NCI-H2029 (cell line): ENCODE data around the gene EMC7.
"Not testable (repeated sequence)": the region's sequence is repeated elsewhere in the genome, so short reads cannot be mapped to it uniquely, and the experiment has no call there.

Experiments used
- DNase-seq: peaks from one replicate; lab custom pipeline; 2025; lab: John Stamatoyannopoulos, UW

EMC7 gene

GRCh38 chr15:34101366-34102174 lies at the start of gene EMC7, which contains the start of gene PGBD4:
EMC7 (minus strand) TSS chr15:34101862; CDS start chr15:34101839, 23 bp downstream.
PGBD4 (plus strand) TSS chr15:34102083; CDS start chr15:34102532, 449 bp downstream.
- DNase-seq: peak; percentile 83

GRCh38 chr15:34147371-34148140 lies 45.9 kb upstream of the EMC7 start:
- DNase-seq: no peak

GRCh38 chr15:34133511-34133910 lies 31.8 kb upstream of the EMC7 start:
- no peak for DNase-seq

- DNase-seq: no peak
Measured at GRCh38 chr15:34132881-34133280, 31.2 kb upstream of the EMC7 start.

- no peak for DNase-seq
Measured at GRCh38 chr15:34128898-34129297, 27.2 kb upstream of the EMC7 start.

GRCh38 chr15:34126522-34126921 lies 24.9 kb upstream of the EMC7 start:
- DNase-seq: no peak

- no peak for DNase-seq
Measured at GRCh38 chr15:34125945-34126344, 24.3 kb upstream of the EMC7 start.

GRCh38 chr15:34124651-34125050 lies 23.0 kb upstream of the EMC7 start:
- DNase-seq: no peak

- no peak for DNase-seq
Measured at GRCh38 chr15:34122771-34123183, 21.1 kb upstream of the EMC7 start.

- not testable (repeated sequence) for DNase-seq
Measured at GRCh38 chr15:34121786-34122185, 20.1 kb upstream of the EMC7 start.

GRCh38 chr15:34120420-34120819 lies 18.8 kb upstream of the EMC7 start:
- DNase-seq: not testable (repeated sequence)

- DNase-seq: no peak
Measured at GRCh38 chr15:34119291-34119690, 17.6 kb upstream of the EMC7 start.

- no peak for DNase-seq
Measured at GRCh38 chr15:34116620-34117019, 15.0 kb upstream of the EMC7 start.

- DNase-seq: no peak
Measured at GRCh38 chr15:34114739-34115138, 13.1 kb upstream of the EMC7 start.

GRCh38 chr15:34114215-34114614 lies 12.6 kb upstream of the EMC7 start:
- DNase-seq: no peak

- no peak for DNase-seq
Measured at GRCh38 chr15:34111488-34111887, 9.8 kb upstream of the EMC7 start.

- no peak for DNase-seq
Measured at GRCh38 chr15:34109797-34110663, 8.4 kb upstream of the EMC7 start.

- no peak for DNase-seq
Measured at GRCh38 chr15:34107315-34107714, 5.7 kb upstream of the EMC7 start.

- no peak for DNase-seq
Measured at GRCh38 chr15:34106423-34106822, 4.8 kb upstream of the EMC7 start.

GRCh38 chr15:34102175-34102925 lies 688 bp upstream of the EMC7 start:
- DNase-seq: no peak

- no peak for DNase-seq
Measured at GRCh38 chr15:34099914-34100313, 1.7 kb downstream of the EMC7 start.
